Hematopoietic multipotent progenitor cell treated with erythropoietin and hydrocortisone succinate and interleukin-3 and kit ligand, for 17 days (in vitro differentiated cells): ENCODE measurements around the gene APP.

Experiments used
- DNase-seq: peaks from one replicate; pipeline ENCODE4 v3.0.0-alpha.2; 2015; ENCODE audit warnings: low spot score

APP gene

GRCh38 chr21:25898671-25899070, 271.9 kb downstream of the APP start:
- DNase-seq: no peak

GRCh38 chr21:25897383-25897782, 273.2 kb downstream of the APP start:
- no peak for DNase-seq

- DNase-seq: no peak
These were observed 274.0 kb downstream of the APP start for GRCh38 chr21:25896501-25897056.

DNA sequence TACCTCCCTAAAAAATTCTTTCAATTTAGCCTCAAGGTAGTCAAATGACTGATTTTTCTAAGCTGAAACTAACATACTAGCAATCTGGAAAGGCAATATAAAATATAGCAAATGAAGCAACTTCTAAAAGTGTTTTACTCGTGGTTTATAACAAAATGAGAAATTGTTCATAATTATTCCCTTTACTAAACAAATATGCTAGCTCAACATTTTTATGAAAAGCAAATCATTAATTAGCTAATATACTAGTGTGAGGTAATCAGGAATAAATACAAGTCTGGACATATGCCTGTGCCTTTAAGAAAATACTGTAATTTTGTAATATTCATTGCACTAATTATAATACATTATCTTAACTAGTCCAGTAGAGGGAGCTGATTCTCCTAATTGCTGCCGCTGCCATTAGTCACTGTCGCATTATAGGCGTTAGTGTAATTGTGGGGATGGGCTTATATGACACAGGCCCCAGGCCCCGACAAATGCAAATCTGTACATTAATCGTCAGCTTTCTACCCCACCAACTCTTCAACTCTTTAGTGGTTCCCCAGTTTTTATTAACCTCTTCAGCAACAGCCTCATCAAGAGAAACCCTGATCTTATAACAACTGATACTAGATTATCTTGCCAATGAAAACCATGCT, 274.9 kb downstream of the APP start:
- no peak for DNase-seq

DNA sequence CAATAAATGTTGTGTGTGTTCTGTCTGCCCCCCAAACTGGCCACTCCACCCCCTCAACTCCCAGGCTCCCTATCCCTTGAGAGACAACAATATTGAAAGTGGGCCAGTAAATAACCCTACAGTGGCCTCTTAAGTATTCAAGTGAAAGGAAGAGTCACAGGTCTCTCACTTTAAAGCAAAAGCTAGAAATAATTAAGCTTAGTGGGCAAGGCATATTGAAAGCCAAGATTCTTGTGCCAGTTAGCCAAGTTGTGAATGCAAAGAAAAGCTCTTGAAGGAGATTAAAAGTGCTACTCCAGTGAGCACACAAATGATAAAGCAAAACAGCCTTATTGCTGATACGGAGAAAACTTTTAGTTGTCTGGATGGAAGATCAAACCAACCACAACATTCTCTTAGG, 277.4 kb downstream of the APP start:
- no peak for DNase-seq

GRCh38 chr21:25891596-25891995, 279.0 kb downstream of the APP start:
- no peak for DNase-seq

DNA sequence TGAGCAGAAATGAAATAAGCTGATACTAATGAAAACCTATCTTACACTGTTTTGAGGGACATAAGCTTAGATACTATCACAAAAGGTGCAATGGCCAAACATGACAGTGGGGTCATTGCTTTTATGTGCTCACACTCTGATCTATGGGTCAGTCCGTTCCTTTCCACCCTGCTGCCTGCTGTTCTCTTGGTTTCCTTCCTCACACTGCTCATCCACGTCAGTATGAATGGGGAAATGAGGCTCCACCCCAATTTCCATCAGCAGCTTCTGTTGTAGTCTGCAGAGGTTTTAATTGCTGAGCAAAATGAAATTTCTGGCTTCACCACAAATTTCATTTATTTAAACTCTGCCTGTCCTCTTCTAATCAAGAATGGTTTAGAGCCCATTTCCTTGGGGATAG, 280.6 kb downstream of the APP start:
- no peak for DNase-seq

DNA sequence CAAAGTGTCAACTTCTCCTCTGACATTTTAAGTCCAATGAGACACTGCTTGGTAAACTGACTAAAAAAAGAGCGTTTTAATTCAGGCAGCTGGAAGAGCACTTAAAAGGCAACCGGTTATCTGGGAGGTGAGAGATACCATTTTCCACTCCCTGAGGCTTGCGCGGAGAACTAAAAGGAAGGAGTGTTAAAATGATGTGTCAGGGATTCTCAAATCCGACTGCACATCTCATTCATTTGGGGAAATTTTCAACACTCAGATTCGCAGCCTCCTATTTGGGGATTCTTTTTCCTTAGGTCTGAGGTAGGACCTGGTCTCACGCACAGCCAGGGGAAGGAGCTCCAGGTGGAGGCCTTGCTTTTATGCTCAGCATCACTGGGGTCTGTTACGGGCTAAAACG, 281.9 kb downstream of the APP start:
- DNase-seq: no peak

DNA sequence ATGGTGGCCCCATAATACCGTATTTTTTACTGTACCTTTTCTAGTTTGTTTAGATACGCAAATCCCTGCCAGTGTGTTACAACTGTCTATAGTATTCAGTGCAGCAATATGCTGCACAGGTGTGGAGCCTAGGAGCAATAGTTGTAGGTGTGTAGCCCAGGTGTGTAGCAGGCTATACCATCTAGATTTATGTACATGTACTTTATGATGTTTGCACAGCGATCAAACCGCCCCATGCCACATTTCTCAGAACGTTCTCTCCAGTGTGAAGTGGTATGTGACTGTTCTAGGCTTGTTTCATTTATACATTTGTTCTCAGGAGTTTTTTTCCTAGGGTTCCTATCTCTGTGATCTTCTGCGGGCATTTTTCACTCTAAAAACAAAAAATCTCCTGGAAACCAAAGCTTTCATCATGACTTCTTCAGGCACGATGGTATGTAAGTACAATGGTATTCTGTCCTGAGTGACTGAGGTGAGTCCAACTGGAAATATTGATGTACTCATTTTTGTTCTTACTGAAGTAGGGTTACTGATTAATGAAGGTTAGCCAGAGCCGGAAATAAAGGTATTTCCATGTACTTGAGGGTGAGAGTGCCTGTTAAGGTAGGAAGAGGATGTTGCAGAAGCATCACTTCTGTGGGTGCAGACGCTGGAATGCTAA, 282.8 kb downstream of the APP start:
- DNase-seq: no peak

DNA sequence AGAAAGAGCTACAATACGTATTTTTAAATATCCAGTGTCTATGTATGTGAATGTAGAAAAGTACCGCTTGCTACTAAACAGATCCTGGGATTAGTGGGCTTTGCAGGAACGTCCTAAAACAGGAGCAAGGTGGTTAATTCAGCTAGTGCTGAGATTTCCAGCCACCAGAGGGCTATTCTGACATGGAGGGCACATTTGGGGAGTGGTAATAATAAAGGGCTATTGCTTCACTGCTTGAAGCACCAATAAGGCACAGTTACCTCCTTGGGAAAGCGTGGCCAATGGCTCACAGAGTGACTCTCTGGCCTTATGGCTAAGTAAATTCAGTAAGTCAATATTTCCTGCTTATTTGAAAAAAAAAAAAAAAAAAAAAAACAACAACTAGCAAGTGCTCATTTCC, 283.4 kb downstream of the APP start:
- DNase-seq: no peak

DNA sequence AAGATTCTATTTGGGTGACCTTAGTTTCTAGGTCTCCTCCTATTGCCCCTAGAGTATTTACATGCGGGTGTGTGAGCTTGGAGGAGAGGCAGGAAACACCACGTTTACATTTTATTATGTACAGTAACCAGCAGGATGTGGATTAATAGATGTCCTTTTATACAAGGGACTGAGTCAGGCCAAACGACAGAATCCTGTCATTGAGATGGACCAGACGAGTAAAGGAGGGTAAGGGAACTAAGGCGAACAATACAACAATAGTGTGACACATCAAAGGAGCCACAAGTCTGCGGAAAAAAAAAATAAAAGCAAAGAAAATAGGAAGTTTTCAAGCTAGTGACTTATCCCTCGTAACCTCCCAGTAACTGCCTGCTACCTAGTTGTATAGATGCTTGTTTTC, 284.7 kb downstream of the APP start:
- no peak for DNase-seq

DNA sequence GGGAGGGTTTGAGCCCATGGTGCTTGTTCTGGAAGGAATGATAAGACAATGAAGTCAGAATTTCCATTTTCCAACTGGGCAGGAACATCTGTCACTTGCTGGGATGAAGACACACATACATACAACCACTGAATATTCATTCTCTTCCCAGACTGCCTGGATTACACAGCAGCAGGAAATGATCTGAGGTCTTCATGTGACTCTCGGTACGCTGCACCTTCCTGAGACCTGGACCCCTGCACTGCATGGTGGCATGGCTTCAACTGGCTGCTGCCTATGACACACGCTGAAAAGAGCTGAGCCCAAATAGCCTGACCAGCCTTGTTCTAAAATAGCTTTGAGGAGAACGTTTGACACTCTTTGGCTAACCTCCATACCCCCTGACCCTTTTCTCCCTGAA, 285.2 kb downstream of the APP start:
- DNase-seq: no peak

DNA sequence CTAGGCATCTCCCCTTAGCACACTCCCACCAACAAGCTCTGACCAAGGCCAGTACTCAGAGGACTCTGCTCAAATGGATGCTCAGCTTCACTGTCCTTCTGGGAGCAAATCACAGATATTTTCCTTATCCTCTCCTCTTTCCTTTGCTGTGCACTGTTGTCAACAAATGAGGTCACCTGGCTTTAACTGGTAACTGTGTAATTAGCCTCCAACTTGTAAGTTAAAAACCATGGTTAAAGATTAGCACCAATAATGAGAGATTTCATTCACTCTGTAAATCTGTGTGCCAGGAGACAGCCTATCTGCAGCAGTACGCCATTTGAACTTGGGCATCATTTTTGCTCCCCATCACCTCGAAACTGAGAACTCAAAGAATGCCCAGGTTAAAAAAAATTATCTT, 286.3 kb downstream of the APP start:
- no peak for DNase-seq

GRCh38 chr21:25881524-25882376, 288.8 kb downstream of the APP start:
- DNase-seq: peak; percentile 45

DNA sequence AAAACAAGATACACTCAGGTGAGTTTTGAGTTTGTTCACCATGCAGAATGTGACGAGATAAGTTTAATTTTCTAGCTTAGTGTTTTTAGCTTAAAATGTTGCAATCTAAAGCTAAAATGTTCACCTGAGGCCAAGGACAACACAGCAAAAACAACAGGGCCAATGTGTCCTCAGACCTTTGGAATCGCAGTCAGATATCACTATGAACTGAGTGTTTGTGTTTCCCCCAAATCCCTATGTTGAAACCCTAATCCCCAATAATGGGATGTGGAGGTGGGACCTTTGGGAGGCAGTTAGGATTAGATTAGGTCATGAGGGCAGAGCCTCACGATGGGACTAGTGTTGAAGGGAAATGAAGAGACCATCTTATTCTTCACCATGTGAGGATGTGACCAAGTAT, 291.4 kb downstream of the APP start:
- no peak for DNase-seq

- no peak for DNase-seq
These were observed 292.2 kb downstream of the APP start for GRCh38 chr21:25878344-25878743.

GRCh38 chr21:25872271-25872670, 298.3 kb downstream of the APP start:
- no peak for DNase-seq

GRCh38 chr21:25871566-25871965, 299.0 kb downstream of the APP start:
- DNase-seq: no peak

DNA sequence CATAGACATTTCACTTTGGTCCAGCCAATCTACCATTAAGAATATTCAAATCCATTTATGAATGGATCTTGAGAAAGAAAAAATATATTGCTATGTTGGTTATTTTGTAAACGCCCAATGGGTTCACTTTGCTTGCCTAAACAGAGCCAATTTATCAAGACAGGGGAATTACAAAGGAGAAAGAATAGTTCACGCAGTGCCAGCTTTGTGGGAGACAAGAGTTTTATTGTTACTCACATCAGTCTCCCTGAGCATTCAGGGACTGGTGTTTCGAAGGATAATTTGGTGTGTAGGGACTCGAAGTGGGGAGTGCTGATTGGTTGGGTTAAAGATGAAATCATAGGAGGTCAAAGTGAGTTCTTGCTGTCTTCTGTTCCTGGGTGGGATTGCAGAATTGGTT, 300.5 kb downstream of the APP start:
- DNase-seq: no peak

- DNase-seq: no peak
These were observed 303.5 kb downstream of the APP start for GRCh38 chr21:25867061-25867460.

DNA sequence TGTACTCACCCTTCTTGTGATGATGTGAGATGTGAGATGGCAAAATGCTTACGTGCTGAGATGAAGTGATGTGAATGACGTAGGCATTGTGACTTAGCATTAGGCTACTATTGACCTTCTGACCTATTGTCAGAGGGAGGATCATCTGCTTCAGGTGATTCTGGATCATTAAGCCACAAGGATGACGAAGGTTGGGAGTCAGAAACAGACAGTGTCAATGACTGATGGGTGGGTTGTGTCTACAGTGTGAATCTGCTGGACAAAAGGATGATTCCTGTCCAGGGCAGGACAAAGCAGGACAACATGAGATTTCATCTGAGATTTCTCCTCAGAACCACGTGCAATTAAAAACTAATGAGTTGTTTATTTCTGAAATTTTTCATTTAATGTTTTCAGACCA, 306.8 kb downstream of the APP start:
- DNase-seq: no peak

DNA sequence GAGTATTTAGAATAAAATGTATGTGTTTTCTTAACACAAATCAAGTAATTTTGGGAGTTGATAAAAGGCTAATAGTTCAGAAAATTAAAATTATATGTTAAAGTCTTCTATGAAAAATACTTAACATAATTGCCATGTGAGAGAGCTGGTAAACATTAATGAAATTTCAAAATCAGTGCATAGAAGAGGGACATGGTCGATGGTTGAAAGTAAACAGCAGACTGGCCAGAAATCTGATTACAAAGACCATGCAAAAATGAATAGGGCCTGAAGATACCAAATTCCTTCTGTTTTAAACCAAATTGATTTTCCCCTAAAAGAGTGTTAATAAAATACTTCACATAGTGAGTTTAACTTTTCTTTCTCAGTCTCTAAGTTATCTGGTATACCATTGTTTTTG, 307.5 kb downstream of the APP start:
- no peak for DNase-seq

DNA sequence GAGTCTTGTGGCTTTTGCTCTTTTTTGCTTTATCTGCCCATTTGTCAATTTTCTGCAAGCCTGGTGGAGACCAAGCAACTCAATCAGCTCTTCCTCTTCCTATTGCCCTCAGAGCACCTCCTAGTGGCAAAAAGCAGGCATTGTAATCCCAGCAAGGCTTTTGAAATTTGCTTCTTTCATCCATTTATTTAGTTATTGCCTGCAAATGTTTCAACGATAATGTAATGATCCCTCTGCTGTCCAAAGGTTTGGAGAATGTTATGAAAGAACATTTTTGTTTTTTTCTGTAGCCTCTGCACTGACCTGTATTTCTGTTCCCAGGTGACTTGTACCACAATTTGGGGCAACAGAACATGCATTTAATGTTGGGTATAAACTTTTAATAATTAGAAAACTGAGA, 308.0 kb downstream of the APP start:
- peak; percentile 7 for DNase-seq
